HepG2 (cell line): Measurements from ENCODE around the gene COL9A3. TPM values are rescaled to one million over a fixed set of nuclear protein-coding genes. Genes with fewer than 3 reads are reported as not detected.
A peak's percentile ranks its signal among the peaks of the same experiment; 100 is the strongest.

ENCODE experiments used
- AHDC1 ChIP-seq: sonication (generic); formaldehyde crosslinking; IDR thresholded peaks from 2 replicates; pipeline ENCODE4 v1.5.1; 2020; ENCODE audit warnings: mild to moderate bottlenecking, missing genetic modification reagents, borderline replicate concordance
- AKAP8 ChIP-seq: sonication (generic); formaldehyde crosslinking; IDR thresholded peaks from 2 replicates; pipeline ENCODE4 v1.5.1; 2020; ENCODE audit warnings: mild to moderate bottlenecking, missing genetic modification reagents
- BRF2 ChIP-seq: sonication (generic); formaldehyde crosslinking; IDR thresholded peaks from 2 replicates; pipeline ENCODE4 v1.8.1; 2022; ENCODE audit warnings: mild to moderate bottlenecking, missing genetic modification reagents
- FIP1L1 ChIP-seq: fragments of 200-400 bp; formaldehyde crosslinking; IDR thresholded peaks from 2 replicates; pipeline ENCODE4 v1.6.1; 2018; ENCODE audit warnings: low read depth, mild to moderate bottlenecking, low read length, moderate library complexity, borderline replicate concordance; ENCODE audit not compliant: insufficient read depth
- GABPA ChIP-seq, 2 experiments: IDR thresholded peaks; 2 replicates each; pipeline ENCODE4 v1.6.1; 2011 to 2016; ENCODE audit warnings: low read depth in 2 of 2, low read length in 1 of 2, missing biosample characterization in 1 of 2, missing genetic modification characterization in 1 of 2
- HMG20B ChIP-seq: conservative IDR thresholded peaks from 2 replicates; pipeline ENCODE4 v1.6.1; 2016; ENCODE audit warnings: missing genetic modification reagents, missing compliant biosample characterization
- MNT ChIP-seq: fragments of 450-650 bp; IDR thresholded peaks from 2 replicates; pipeline ENCODE4 v1.6.1; 2016
- MTA3 ChIP-seq: sonication (generic); formaldehyde crosslinking; IDR thresholded peaks from 2 replicates; pipeline ENCODE4 v1.4.0; 2020; ENCODE audit warnings: missing genetic modification reagents
- NRL ChIP-seq: sonication (generic); formaldehyde crosslinking; IDR thresholded peaks from 2 replicates; pipeline ENCODE4 v1.5.0; 2020; ENCODE audit warnings: missing genetic modification reagents, mild to moderate bottlenecking, moderate library complexity, borderline replicate concordance
- RAD21 ChIP-seq: fragments of 450-650 bp; formaldehyde crosslinking; IDR thresholded peaks from 2 replicates; pipeline ENCODE4 v1.5.0; 2020; ENCODE audit warnings: mild to moderate bottlenecking
- RCOR2 ChIP-seq: IDR thresholded peaks from 2 replicates; pipeline ENCODE4 v1.6.1; 2016; ENCODE audit warnings: missing biosample characterization, missing genetic modification reagents
- REPIN1 ChIP-seq: sonication (generic); formaldehyde crosslinking; IDR thresholded peaks from 2 replicates; pipeline ENCODE4 v1.8.0; 2022; ENCODE audit warnings: missing genetic modification reagents, low read depth, mild to moderate bottlenecking, borderline replicate concordance
- SAFB2 ChIP-seq: sonication (generic); formaldehyde crosslinking; IDR thresholded peaks from 2 replicates; pipeline ENCODE4 v1.5.1; 2020; ENCODE audit warnings: missing genetic modification reagents, low read depth, mild to moderate bottlenecking, borderline replicate concordance
- TBX2 ChIP-seq: sonication (generic); formaldehyde crosslinking; IDR thresholded peaks from 2 replicates; pipeline ENCODE4 v1.5.0; 2020; ENCODE audit warnings: missing genetic modification reagents, mild to moderate bottlenecking, borderline replicate concordance
- ZBTB37 ChIP-seq: sonication (generic); formaldehyde crosslinking; IDR thresholded peaks from 2 replicates; pipeline ENCODE4 v1.4.0; 2020; ENCODE audit warnings: mild to moderate bottlenecking, missing genetic modification reagents
- ZNF484 ChIP-seq: sonication (generic); formaldehyde crosslinking; IDR thresholded peaks from 2 replicates; pipeline ENCODE4 v1.5.1; 2020; ENCODE audit warnings: mild to moderate bottlenecking, low read depth, missing genetic modification reagents, borderline replicate concordance
- ZNF510 ChIP-seq: sonication (generic); formaldehyde crosslinking; IDR thresholded peaks from 2 replicates; pipeline ENCODE4 v1.4.0; 2020; ENCODE audit warnings: low read depth, mild to moderate bottlenecking, missing genetic modification reagents
- ZSCAN12 ChIP-seq: sonication (generic); formaldehyde crosslinking; IDR thresholded peaks from 2 replicates; pipeline ENCODE4 v1.9.0; 2021; ENCODE audit warnings: mild to moderate bottlenecking, missing genetic modification reagents
- polyA plus RNA-seq, 8 experiments: library from polyadenylated mRNA; depleted of rRNA in 3 of 8; stranded (reverse) in 7 of 8; unstranded in 1 of 8; fragments of >200 nt; fragmentation: Illumina TruSeq in 4 of 8; extraction: Trizol in 4 of 8; gene quantifications; 2 replicates each; pipeline versions ENCODE4 v1.2.1 to v1.2.3, GENCODE V29; 2011 to 2016; ENCODE audit warnings: low read depth in 4 of 8, missing spikeins in 1 of 8, mixed read lengths in 1 of 8; ENCODE audit not compliant: insufficient read depth in 1 of 8
- total RNA-seq, 5 experiments: library from RNA; depleted of rRNA; stranded (reverse); fragments of >200 nt; fragmentation: Illumina TruSeq; extraction: Trizol; gene quantifications; 2 replicates each; pipeline ENCODE4 v1.2.3, GENCODE V29; 2016; ENCODE audit warnings: low read depth in 1 of 5

The COL9A3 gene
- total and polyA plus RNA-seq, 2 of the 13 experiments (the other 11 are each of a cell fraction or from before 2014, with no cell fraction given), result 155 to 204 TPM

GRCh38 chr20:62872184-62872847 is 55.5 kb downstream of the COL9A3 start (continued):
- TF ChIP-seq BRF2 (CRISPR knock-in tag) (no peak), AKAP8 (CRISPR knock-in tag) (no peak), ZBTB37 (CRISPR knock-in tag) (no peak), MTA3 (CRISPR knock-in tag) (no peak), ZSCAN12 (no peak), REPIN1 (no peak), MNT (no peak), GABPA (IDR thresholded peaks at IDR 0.05; ENCODE audit: low read depth, low read length) (no peak), GABPA (CRISPR knock-in tag; IDR thresholded peaks at IDR 0.05; ENCODE audit: low read depth) (no peak), AHDC1 (CRISPR knock-in tag) (no peak), RAD21 (CRISPR knock-in tag) (0 out of 2 replicates have a peak, but pooled peaks have one; percentile 32), FIP1L1 (no peak), HMG20B (CRISPR knock-in tag) (no peak; the same call in 1 of the 2 replicates), SAFB2 (CRISPR knock-in tag) (no peak), ZNF510 (CRISPR knock-in tag) (no peak), ZNF484 (CRISPR knock-in tag) (no peak), NRL (CRISPR knock-in tag) (no peak), TBX2 (CRISPR knock-in tag) (0 out of 2 replicates have a peak, but pooled peaks have one; percentile 4), RCOR2 (0 out of 2 replicates have a peak, but pooled peaks have one; percentile 15)
